A549 (cell line): ENCODE data around the gene GRK4. TPM values are rescaled to one million over a fixed set of nuclear protein-coding genes. Genes with fewer than 3 reads are reported as not detected.

Source experiments
- ATAC-seq, 2 experiments: fragments of 200-7000 bp in 1 of 2; fragments of >200 bp in 1 of 2; cut with Nextera tagmentation in 1 of 2; cut with Tn5 transposase in 1 of 2; 3 replicates each; pipeline versions ENCODE4 v1.8.0 to v1.9.1; 2018 to 2020; ENCODE audit warnings: mild to moderate bottlenecking in 1 of 2, moderate library complexity in 1 of 2
- CTCF ChIA-PET: fragments of 300-600 bp; sonication (Branson Sonifier 250); formaldehyde crosslinking; extraction: SDS; loops from one replicate; lab custom pipeline; 2021; ENCODE audit warnings: antibody characterized with exemption, inconsistent platforms; lab: Yijun Ruan, JAX
- POLR2A ChIA-PET: fragments of 350-600 bp; formaldehyde crosslinking; extraction: SDS; loops from one replicate; lab custom pipeline; 2021; ENCODE audit warnings: antibody characterized with exemption, inconsistent platforms; lab: Yijun Ruan, JAX
- DNase-seq, 2 experiments: peaks; one replicate each; pipeline versions ENCODE4 v3.0.0 to v3.0.0-alpha.2; 2011 to 2016; ENCODE audit warnings: low read depth in 1 of 2, low spot score in 1 of 2
- FAIRE-seq: peaks from 2 replicates; lab custom pipeline; 2011; peaks lifted over from hg19 to GRCh38; lab: Jason Lieb, UNC
- H3K27ac ChIP-seq, 2 experiments: fragments of >200 bp; sonication (Bioruptor Twin); formaldehyde crosslinking; 3 replicates each; pipeline ENCODE4 v1.5.1; 2016 to 2017
- H3K4me1 ChIP-seq: fragments of >200 bp; sonication (Bioruptor Twin); formaldehyde crosslinking; 3 replicates; pipeline ENCODE4 v1.6.1; 2016
- H3K4me2 ChIP-seq: fragments of >200 bp; sonication (Bioruptor Twin); formaldehyde crosslinking; 3 replicates; pipeline ENCODE4 v1.6.1; 2016
- H3K4me3 ChIP-seq: fragments of >200 bp; sonication (Bioruptor Twin); formaldehyde crosslinking; 3 replicates; pipeline ENCODE4 v1.5.1; 2016
- H3K9me3 ChIP-seq: fragments of >200 bp; sonication (Bioruptor Twin); formaldehyde crosslinking; 3 replicates; pipeline ENCODE4 v1.6.1; 2016
- BCL3 ChIP-seq: fragments of >200 bp; sonication (Bioruptor Twin); formaldehyde crosslinking; IDR thresholded peaks from 3 replicates; pipeline ENCODE4 v1.6.1; 2016
- CBX2 ChIP-seq: fragments of 200-600 bp; sonication (generic); IDR thresholded peaks from 2 replicates; pipeline ENCODE4 v1.6.1; 2016; ENCODE audit warnings: low read depth, mild to moderate bottlenecking, borderline replicate concordance
- CHD2 ChIP-seq: fragments of 150-350 bp; IDR thresholded peaks from 2 replicates; pipeline ENCODE4 v1.6.1; 2014; ENCODE audit warnings: low read length; ENCODE audit not compliant: partially characterized antibody
- EP300 ChIP-seq, 2 experiments: fragments of >200 bp; sonication (Bioruptor Twin); formaldehyde crosslinking; IDR thresholded peaks; 2 replicates in 1 of 2; 3 replicates in 1 of 2; pipeline ENCODE4 v1.6.1; 2016 to 2017
- HES2 ChIP-seq: fragments of >200 bp; sonication (Bioruptor Twin); formaldehyde crosslinking; IDR thresholded peaks from 2 replicates; pipeline ENCODE4 v1.6.1; 2016
- HOXB5 ChIP-seq: fragments of 250-450 bp; sonication (Bioruptor Pico); IDR thresholded peaks from 2 replicates; pipeline ENCODE4 v1.5.0; 2020; ENCODE audit warnings: mild to moderate bottlenecking, moderate library complexity
- JUN ChIP-seq, 2 experiments: fragments of >200 bp; sonication (Bioruptor Twin); formaldehyde crosslinking; IDR thresholded peaks; 2 replicates in 1 of 2; 3 replicates in 1 of 2; pipeline ENCODE4 v1.6.1; 2016 to 2017
- JUNB ChIP-seq: fragments of >200 bp; sonication (Bioruptor Twin); formaldehyde crosslinking; IDR thresholded peaks from 2 replicates; pipeline ENCODE4 v1.6.1; 2016
- KDM1A ChIP-seq: fragments of 200-600 bp; sonication (generic); IDR thresholded peaks from 2 replicates; pipeline ENCODE4 v1.6.1; 2016; ENCODE audit warnings: low read depth, mild to moderate bottlenecking
- KDM5A ChIP-seq: fragments of 200-600 bp; sonication (generic); IDR thresholded peaks from 2 replicates; pipeline ENCODE4 v1.6.1; 2016; ENCODE audit warnings: antibody characterized with exemption, mild to moderate bottlenecking
- NFE2L2 ChIP-seq: fragments of 150-350 bp; conservative IDR thresholded peaks from 2 replicates; pipeline ENCODE4 v1.6.1; 2014; ENCODE audit warnings: low read length
- PHF8 ChIP-seq: fragments of 200-600 bp; sonication (generic); IDR thresholded peaks from 2 replicates; pipeline ENCODE4 v1.6.1; 2016; ENCODE audit warnings: low read depth, mild to moderate bottlenecking, antibody characterized with exemption, moderate library complexity, borderline replicate concordance
- RARB ChIP-seq: fragments of 250-450 bp; sonication (Bioruptor Pico); IDR thresholded peaks from 2 replicates; pipeline ENCODE4 v1.8.0; 2021; ENCODE audit warnings: mild to moderate bottlenecking, moderate library complexity
- REST ChIP-seq: fragments of 200-600 bp; sonication (generic); IDR thresholded peaks from 2 replicates; pipeline ENCODE4 v1.6.1; 2016; ENCODE audit warnings: antibody characterized with exemption, mild to moderate bottlenecking, moderate library complexity
- TFCP2L1 ChIP-seq: fragments of 250-450 bp; sonication (Bioruptor Pico); IDR thresholded peaks from 2 replicates; pipeline ENCODE4 v1.5.0; 2021; ENCODE audit warnings: mild to moderate bottlenecking
- TP53 ChIP-seq: fragments of 250-450 bp; sonication (Bioruptor Pico); IDR thresholded peaks from 2 replicates; pipeline ENCODE4 v1.5.0; 2021; ENCODE audit warnings: mild to moderate bottlenecking, moderate library complexity
- ZC3H11A ChIP-seq: fragments of 450-650 bp; IDR thresholded peaks from 2 replicates; pipeline ENCODE4 v1.6.1; 2014; ENCODE audit warnings: antibody characterized with exemption, mild to moderate bottlenecking
- ZNF302 ChIP-seq: fragments of 250-450 bp; sonication (Bioruptor Pico); IDR thresholded peaks from 2 replicates; pipeline ENCODE4 v1.9.0; 2021; ENCODE audit warnings: inconsistent platforms, mild to moderate bottlenecking, moderate library complexity
- ZSCAN20 ChIP-seq: fragments of 250-450 bp; sonication (Bioruptor Pico); IDR thresholded peaks from 2 replicates; pipeline ENCODE4 v1.8.0; 2022; ENCODE audit warnings: mild to moderate bottlenecking, moderate library complexity
- WGBS: methylation state at CpG from one replicate; pipeline ENCODE4 v1.1.6; 2017; ENCODE audit errors: missing lambda C conversion rate; 5-methylcytosine and 5-hydroxymethylcytosine counted together
- polyA plus RNA-seq, 4 experiments: library from polyadenylated mRNA; depleted of rRNA in 3 of 4; stranded (reverse); fragments of >200 nt; fragmentation: RNase III in 1 of 4; extraction: RNeasy Plus Mini Kit Qiagen cat#74134 plus additional on column Dnase treatment in 1 of 4; gene quantifications; 2 replicates in 3 of 4; 3 replicates in 1 of 4; pipeline ENCODE4 v1.2.3, GENCODE V29; 2011 to 2017
- TF ChIP-seq, protein P1 (sequence below): IDR thresholded peaks from 2 replicates; pipeline ENCODE4 v1.6.1; 2012

The GRK4 gene
- polyA plus RNA-seq, 2 of the 4 experiments (the other 2 are of a cell fraction), result 0.76 to 0.96 TPM

DNA sequence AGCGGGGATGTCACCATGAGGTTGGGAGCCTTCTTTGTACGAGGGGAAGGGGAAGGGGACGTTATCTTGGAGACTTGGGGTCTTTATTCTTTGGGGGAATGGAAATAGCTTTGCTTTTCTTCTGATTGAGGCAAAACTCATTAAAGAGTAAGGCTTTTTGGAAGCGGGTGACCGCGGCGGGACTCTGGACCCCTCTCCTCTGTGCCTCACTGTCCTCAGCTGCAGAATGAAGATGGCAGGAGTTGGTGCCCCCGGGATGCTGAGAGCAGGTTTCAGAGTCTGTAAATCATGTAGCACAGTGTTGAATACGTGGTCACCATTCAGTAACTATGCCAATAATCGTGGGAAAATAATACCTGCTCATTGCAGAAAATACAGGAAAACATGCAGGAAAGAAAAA, 78.9 kb downstream of the GRK4 start:
- no peak overlapping the region for H3K4me3 ChIP-seq
- DNase-seq (no peak), ATAC-seq (no peak), FAIRE-seq (no peak)
- no peaks in the 10 kb centered on the region for H3K4me1 ChIP-seq
- no peaks in the 10 kb centered on the region for H3K9me3 ChIP-seq
- no peak overlapping the region for H3K4me2 ChIP-seq
- H3K27ac ChIP-seq, result no peak overlapping the region
- ChIA-PET CTCF (interaction anchor here (0.6 to 1.4 kb wide), 2 partner anchors 18 to 65 kb away, joined by 4 read pairs; no protein-coding TSS in a partner anchor), POLR2A (no interaction called here)
- TF ChIP-seq PHF8 (no peak), EP300 (IDR thresholded peaks at IDR 0.05) (no peak), ZC3H11A (no peak), CHD2 (no peak)
- WGBS, result 59% methylated on average over 9 of the region's 10 CpGs

- H3K27ac ChIP-seq, result no peak overlapping the region
- H3K4me3 ChIP-seq, result no peak overlapping the region
- POLR2A ChIA-PET, result no interaction called here
- TF ChIP-seq JUN (IDR thresholded peaks at IDR 0.05) (no peak), TFCP2L1 (CRISPR knock-in tag) (no peak), KDM5A (no peak), JUNB (no peak), ZNF302 (CRISPR knock-in tag) (no peak), HES2 (no peak), TP53 (CRISPR knock-in tag) (no peak), RARB (no peak), EP300 (IDR thresholded peaks at IDR 0.05) (no peak), CBX2 (no peak), NFE2L2 (no peak), BCL3 (no peak), ZSCAN20 (CRISPR knock-in tag) (no peak), HOXB5 (CRISPR knock-in tag) (no peak), REST (no peak), ZC3H11A (no peak), KDM1A (no peak)
- TF ChIP-seq, protein P1, sequence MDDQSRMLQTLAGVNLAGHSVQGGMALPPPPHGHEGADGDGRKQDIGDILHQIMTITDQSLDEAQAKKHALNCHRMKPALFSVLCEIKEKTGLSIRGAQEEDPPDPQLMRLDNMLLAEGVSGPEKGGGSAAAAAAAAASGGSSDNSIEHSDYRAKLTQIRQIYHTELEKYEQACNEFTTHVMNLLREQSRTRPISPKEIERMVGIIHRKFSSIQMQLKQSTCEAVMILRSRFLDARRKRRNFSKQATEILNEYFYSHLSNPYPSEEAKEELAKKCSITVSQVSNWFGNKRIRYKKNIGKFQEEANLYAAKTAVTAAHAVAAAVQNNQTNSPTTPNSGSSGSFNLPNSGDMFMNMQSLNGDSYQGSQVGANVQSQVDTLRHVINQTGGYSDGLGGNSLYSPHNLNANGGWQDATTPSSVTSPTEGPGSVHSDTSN, result no peak
- TF ChIP-seq, all 56 proteins: peak for 0
- H3K9me3 ChIP-seq, result no peaks in the 10 kb centered on the region
- WGBS, result 58% methylated on average over 11 of the region's 11 CpGs
- H3K4me2 ChIP-seq, result no peak overlapping the region
- CTCF ChIA-PET, result interaction anchor here (0.8 kb wide), 1 partner anchor 106 kb away, joined by 3 read pairs; no protein-coding TSS in a partner anchor
- no peaks in the 10 kb centered on the region for H3K4me1 ChIP-seq
- no peak for DNase-seq
- ATAC-seq, result no peak
- no peak for FAIRE-seq
Measured at GRCh38 chr4:3043282-3044020, 80.1 kb downstream of the GRK4 start.
